Activated T-cell treated with anti-CD3 and anti-CD28 coated beads for 1 hour (primary cell): ENCODE measurements around the gene FUCA1.
"Not testable (repeated sequence)": the region's sequence is repeated elsewhere in the genome, so short reads cannot be mapped to it uniquely, and the experiment has no call there.

ENCODE experiments used
- DNase-seq: peaks from one replicate; pipeline ENCODE4 v3.0.0-alpha.2; 2020; ENCODE audit warnings: low read depth

FUCA1 gene

GRCh38 chr1:23837908-23838307 lies 30.2 kb downstream of the FUCA1 start:
- no peak for DNase-seq

DNA sequence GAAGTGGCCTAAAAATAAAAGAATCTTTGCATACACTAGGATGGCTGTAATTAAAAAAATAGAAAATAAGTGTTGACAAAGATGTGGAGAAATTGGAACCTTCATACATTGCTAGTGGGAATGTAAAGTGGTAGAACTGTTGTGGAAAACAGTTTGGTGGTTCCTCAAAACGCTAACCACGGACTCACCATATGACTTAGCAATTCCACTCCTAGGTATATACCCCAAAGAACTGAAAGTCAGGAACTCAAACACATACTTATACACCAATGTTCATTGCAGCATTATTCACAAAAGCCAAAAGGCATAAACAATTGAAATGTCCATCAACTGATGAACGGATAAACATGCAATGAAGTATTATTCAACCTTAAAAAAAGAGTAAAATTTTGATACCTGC lies 32.1 kb downstream of the FUCA1 start:
- DNase-seq: no peak

DNA sequence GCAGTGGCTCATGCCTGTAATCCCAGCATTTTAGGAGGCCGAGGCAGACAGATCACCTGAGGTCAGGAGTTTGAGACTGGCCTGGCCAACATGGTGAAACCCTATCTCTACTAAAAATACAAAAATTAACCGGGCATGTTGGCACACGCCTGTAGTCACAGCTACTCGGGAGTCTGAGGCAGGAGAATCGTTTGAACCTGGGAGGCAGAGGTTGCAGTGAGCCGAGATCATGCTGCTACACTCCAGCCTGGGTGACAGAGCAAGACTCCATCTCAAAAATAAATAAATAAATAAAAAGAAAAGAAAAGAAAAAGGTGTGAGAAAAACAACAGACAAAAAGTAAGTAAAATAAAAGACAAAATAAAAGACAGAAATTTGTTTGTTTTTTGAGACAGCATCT lies 33.9 kb downstream of the FUCA1 start:
- not testable (repeated sequence) for DNase-seq

DNA sequence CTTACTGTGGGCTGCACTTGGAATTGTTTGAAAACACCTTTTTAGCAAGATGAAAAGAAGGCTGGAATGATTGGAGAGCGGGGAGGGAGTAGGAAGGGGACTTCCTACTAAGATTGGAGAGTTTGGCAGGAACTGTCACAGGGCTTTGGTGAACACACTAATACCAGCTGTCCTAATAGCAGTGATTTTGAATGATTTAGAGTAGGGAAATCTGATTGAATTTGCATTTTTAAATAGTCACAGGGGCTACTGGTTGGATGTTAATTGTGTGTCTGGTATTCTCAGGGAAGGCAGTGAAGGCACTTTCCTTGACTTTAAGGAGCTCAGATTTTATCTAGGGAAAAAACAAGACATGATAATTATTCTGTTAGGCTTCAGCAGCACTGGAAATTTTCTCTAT lies 40.4 kb downstream of the FUCA1 start:
- DNase-seq: no peak

DNA sequence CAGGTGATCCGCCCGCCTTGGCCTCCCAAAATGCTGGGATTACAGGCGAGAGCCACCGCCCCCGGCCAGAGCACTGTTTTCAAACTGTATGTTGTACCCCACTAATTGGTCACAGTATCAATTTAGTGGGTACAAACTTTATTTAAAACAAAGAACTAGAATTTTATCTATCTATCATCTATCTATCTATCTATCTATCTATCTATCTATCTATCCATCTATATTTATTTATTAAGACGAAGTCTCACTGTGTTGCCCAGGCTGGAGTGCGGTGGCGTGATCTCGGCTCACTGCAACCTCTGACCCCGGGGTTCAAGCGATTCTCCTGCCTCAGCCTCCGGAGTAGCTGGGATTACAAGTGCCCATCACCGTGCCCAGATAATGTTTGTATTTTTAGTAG lies 41.5 kb downstream of the FUCA1 start:
- DNase-seq: not testable (repeated sequence)

DNA sequence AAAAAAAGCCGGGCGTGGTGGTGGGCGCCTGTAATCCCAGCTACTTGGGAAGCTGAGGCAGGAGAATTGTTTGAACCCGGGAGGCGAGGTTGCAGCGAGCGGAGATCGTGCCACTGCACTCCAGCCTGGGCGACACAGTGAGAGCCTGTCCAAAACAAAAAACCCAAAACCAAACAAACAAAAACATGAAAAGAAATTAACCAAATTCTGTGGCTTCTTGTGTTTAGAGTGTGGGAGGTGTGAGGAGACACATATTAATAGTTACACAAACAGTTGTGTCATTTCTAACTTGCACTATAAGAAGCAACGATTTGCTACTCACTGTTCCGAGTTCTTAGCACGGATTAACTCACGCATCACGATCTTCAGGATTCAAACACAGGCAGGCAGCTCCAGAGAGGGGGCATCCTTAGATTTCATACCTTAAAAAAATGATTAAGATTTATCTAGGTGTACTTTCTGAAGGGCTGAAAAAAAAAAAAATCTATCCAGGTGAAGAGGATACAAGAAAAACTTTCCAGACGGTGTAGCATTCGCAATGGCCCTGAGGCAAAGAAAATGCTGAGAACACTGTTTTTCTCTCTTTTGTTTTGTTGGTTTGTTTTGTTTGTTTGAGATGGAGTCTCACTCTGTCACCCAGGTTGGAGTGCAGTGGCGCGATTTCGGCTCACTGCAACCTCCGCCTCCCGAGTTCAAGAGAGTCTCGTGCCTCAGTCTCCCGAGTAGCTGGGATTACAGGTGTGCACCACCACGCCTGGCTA lies 42.1 kb downstream of the FUCA1 start:
- DNase-seq: no peak

GRCh38 chr1:23825076-23825761 lies 42.9 kb downstream of the FUCA1 start, which contains the start of gene HMGCL:
TSS of gene HMGCL (minus strand) at chr1:23825429. CDS start at chr1:23825415, 14 bp downstream.
- peak; percentile 84 for DNase-seq

GRCh38 chr1:23824711-23825075 lies 43.4 kb downstream of the FUCA1 start:
- no peak for DNase-seq

DNA sequence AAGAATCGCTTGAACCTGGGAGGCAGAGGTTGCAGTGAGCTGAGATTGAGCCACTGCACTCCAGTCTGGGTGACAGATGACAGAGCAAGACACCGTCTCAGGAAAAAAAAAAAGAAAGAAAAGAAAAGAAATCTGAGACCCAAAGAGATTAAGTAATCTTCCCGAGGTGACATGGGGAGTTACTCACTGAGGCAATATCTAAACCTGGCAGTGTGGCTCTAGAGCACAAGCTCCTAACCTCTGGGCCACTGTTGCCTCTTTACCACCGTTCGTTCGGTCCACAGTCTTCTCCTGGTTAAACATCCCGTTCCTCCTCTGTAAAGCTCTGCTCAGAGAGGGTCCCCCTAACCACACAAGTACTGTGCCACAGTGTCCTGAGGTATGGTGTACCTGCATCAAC lies 44.3 kb downstream of the FUCA1 start:
- DNase-seq: no peak

DNA sequence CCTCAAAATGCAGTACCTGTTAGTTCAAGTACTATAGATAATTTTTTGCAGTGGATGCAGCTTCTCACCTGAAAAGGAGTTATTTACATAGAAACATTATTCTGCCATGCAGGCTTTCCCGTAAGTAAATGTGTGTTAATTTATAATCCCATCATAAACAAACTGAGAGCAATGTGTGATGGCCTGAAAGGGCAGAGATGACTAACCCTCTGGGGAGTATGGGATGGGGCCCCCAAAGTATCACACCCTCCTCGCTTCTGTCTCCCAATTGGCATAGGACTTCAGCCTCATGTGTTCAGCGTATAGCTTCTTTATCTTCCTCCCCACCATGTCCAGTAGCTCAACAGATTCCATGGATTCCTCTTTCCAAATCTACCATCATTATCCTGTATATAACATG lies 50.5 kb downstream of the FUCA1 start:
- no peak for DNase-seq

DNA sequence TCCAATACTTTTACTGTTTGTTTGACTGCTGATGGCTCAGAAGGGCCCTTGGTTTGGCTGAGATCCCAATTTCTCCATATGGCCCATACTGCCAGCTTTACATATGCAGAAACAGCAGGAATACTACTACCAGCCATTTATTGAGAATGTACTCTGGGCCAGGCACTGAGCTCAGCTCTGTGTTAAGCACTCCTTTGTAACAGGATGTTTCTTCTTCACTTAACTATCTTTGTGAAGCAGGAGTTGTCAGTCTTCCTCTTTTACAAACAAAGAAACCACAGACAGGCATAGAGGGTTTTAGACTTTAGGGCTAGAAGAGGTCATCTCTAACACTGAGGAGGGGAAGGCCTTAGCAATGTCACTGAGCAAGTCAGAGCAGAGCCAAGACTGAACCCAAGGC lies 51.2 kb downstream of the FUCA1 start:
- DNase-seq: no peak

GRCh38 chr1:23816361-23816760 lies 51.7 kb downstream of the FUCA1 start:
- DNase-seq: no peak

- DNase-seq: no peak
Measured at GRCh38 chr1:23814016-23814415, 54.1 kb downstream of the FUCA1 start.

DNA sequence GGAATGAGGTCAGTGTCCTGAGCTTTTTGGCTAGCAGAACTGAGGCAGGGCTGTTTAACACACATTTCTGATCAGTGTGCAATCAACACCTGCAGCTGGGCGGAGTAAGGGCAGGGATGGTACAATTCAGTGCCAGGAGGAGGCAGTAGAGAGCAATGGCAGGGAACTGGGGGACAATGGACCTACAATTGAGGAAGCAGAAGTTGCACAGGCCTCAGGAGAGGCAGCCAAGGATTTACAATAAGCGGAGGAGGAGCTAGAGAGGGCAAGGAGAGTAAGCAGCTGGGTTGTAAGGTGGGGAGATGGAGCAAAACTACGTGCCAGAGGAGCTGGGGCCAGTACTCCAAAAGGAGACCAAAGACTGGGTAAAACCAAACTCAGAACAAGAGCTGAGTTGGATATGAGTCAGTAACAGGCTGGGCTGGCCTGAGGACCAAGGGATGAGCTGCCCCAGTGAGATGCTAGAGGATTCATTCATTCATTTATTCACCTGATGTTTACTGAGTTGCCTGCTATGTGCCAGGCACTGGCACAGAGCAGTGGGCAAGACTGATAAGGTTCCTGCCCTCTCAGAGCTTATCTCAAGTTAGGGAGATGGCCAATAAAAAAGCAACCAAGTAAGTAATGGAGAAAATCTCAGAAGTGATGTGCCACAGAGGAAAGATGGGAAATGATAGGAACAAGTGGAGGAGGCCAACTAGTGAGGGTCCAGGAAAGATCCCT lies 57.1 kb downstream of the FUCA1 start:
- no peak for DNase-seq

DNA sequence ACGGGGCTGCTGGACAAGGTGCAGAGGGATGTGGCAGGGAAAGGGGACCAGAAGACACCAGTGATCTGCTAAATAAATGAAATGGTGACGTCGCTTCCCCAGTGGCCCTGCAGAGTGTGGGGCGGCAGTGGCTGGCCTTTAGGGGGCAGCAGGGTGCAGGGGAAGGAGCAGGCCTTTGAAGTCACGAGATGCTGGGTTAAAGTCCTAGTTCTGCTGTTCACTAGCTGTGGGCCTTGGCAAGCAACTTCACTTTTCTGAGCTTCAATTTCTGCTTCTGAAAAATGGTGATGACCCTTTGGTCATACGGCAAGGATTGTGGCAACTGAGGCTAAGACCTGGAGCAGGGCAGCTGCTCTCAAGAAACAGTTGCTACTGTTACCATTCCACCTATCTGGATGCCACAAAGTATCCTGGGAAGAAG lies 58.3 kb downstream of the FUCA1 start:
- DNase-seq: peak; percentile 76

GRCh38 chr1:23807453-23807852 lies 60.6 kb downstream of the FUCA1 start:
- no peak for DNase-seq

DNA sequence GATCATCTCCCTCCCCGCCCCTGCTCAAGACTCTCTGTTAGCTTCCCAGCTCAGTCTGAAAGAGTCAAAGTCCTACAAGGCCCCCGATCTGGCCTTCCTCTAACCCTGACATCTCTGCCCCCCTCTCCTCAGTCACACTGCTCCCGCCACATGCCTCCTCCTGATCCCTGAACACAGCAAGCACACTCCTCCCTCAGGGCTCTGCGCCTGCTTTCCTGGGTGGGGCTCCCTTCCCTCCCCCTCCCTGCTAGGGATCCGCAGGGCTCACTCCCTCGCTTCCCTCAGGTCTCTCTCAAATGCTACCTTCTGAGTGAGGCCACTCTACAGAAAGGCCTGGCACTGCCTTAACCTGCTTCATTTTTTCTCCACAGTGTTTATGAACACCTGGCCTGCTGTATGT lies 61.8 kb downstream of the FUCA1 start:
- no peak for DNase-seq

- no peak for DNase-seq
Measured at GRCh38 chr1:23805025-23805424, 63.1 kb downstream of the FUCA1 start.

GRCh38 chr1:23804183-23804835 lies 63.8 kb downstream of the FUCA1 start:
- DNase-seq: no peak

DNA sequence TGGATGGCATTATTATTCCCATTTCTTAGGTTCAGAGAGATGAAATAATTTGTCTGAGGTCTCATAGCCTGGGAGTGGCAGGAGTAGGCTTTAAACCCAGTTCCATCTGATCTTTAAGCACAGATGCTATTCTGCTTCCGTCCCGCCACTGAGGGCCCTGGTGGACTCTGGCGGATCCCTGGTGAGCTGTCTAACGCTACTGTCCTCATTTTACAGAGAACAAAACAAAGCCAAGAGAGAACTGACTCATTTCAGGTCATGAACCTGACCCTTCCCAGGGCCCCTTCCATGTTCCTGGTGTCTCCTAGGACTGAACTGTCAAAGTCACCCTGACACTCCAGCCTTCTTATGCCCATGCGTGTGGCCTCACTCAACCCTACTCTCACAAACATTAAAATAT lies 64.4 kb downstream of the FUCA1 start:
- no peak for DNase-seq

DNA sequence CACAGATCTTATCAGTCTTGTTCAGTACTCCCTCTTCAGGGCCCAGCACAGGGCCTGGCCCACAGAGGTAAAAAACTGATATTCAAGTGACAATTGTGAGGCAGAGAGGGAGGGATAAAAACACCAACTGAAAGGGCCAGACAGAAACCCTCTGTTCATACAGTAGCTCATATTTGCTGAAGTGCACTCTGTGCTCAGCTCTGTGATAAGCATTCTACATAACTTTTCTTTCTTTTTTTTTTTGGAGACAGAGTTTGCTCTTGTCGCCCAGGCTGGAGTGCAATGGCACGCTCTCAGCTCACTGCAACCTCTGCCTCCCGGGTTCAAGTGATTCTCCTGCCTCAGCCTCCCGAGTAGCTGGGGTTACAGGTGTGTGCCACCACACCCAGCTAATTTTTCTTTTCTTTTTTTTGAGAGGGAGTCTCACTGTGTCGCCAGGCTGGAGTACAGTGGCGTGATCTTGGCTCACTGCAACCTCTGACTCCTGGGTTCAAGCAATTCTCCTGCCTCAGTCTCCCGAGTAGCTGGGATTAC lies 65.2 kb downstream of the FUCA1 start:
- not testable (repeated sequence) for DNase-seq

GRCh38 chr1:23801876-23802275 lies 66.2 kb downstream of the FUCA1 start:
- no peak for DNase-seq
